Suprapubic skin (tissue), 4 donors: ENCODE data around the gene CCSER2. TPM values are rescaled to one million over a fixed set of nuclear protein-coding genes. Genes with fewer than 3 reads are reported as not detected.

Experiments used
- DNase-seq, 2 donors: peaks; one replicate each; pipeline ENCODE4 v3.0.0-alpha.2; 2019; ENCODE audit warnings: low spot score in 2 of 2
- H3K27ac ChIP-seq: fragments of 200-600 bp; sonication (generic); one replicate; pipeline ENCODE4 v1.5.1; 2019
- H3K27me3 ChIP-seq: fragments of 200-600 bp; sonication (generic); one replicate; pipeline ENCODE4 v1.5.1; 2019
- H3K36me3 ChIP-seq: fragments of 200-600 bp; sonication (generic); one replicate; pipeline ENCODE4 v1.5.1; 2019
- H3K4me1 ChIP-seq: fragments of 200-600 bp; sonication (generic); one replicate; pipeline ENCODE4 v1.5.1; 2019
- H3K4me3 ChIP-seq: fragments of 200-600 bp; sonication (generic); one replicate; pipeline ENCODE4 v1.5.1; 2019; ENCODE audit warnings: mild to moderate bottlenecking
- H3K9me3 ChIP-seq: fragments of 200-600 bp; sonication (generic); one replicate; pipeline ENCODE4 v1.5.1; 2019
- CTCF ChIP-seq, 2 donors: fragments of 200-600 bp in 1 of 2; fragments of 450-650 bp in 1 of 2; sonication (generic) in 1 of 2; IDR thresholded peaks; one replicate each; pipeline ENCODE4 v1.5.1; 2016 to 2019; ENCODE audit warnings: antibody characterized with exemption in 2 of 2, mild to moderate bottlenecking in 1 of 2, moderate library complexity in 1 of 2
- EP300 ChIP-seq: sonication (generic); formaldehyde crosslinking; IDR thresholded peaks from one replicate; pipeline ENCODE4 v1.6.1; 2017; ENCODE audit warnings: antibody characterized with exemption
- POLR2A ChIP-seq, 2 donors: fragments of 450-650 bp; IDR thresholded peaks; one replicate each; pipeline ENCODE4 v1.6.1; 2017; ENCODE audit warnings: antibody characterized with exemption in 2 of 2, mild to moderate bottlenecking in 2 of 2, moderate library complexity in 2 of 2
- POLR2AphosphoS5 ChIP-seq, 3 donors: sonication (generic); formaldehyde crosslinking; IDR thresholded peaks; one replicate each; pipeline ENCODE4 v1.6.1; 2017; ENCODE audit warnings: antibody characterized with exemption in 3 of 3
- WGBS: methylation state at CpG from one replicate; pipeline ENCODE4 v1.1.5; 2018; 5-methylcytosine and 5-hydroxymethylcytosine counted together
- total RNA-seq, 4 donors: library from RNA; depleted of rRNA; stranded (reverse); fragments of >200 nt; gene quantifications; one replicate each; pipeline ENCODE4 v1.1.0, GENCODE V29; 2016

CCSER2 gene
- total RNA-seq, 4 donors from 2014 or later: 39.8 to 52.7 (median 47.9) TPM

GRCh38 chr10:84499846-84500245 is 171.5 kb downstream of the CCSER2 start:
- Histone ChIP-seq H3K4me3 (no peak overlapping the region), H3K27me3 (no peaks in the 10 kb centered on the region), H3K27ac (no peak overlapping the region), H3K9me3 (no peaks in the 10 kb centered on the region), H3K36me3 (no peaks in the 10 kb centered on the region), H3K4me1 (no peaks in the 10 kb centered on the region)
- WGBS: 77% methylated on average over 3 of the region's 3 CpGs
- TF ChIP-seq EP300 (no peak), POLR2AphosphoS5 (IDR thresholded peaks at IDR 0.05) (no peak), POLR2A (IDR thresholded peaks at IDR 0.05) (no peak), CTCF (IDR thresholded peaks at IDR 0.05) (no peak)
- DNase-seq: no peak

GRCh38 chr10:84510121-84510520 is 181.7 kb downstream of the CCSER2 start:
- Histone ChIP-seq H3K27ac (no peak overlapping the region), H3K4me1 (no peaks in the 10 kb centered on the region), H3K9me3 (no peaks in the 10 kb centered on the region), H3K36me3 (peaks cover 20% of the 10 kb centered on the region), H3K4me3 (no peak overlapping the region), H3K27me3 (no peaks in the 10 kb centered on the region)
- DNase-seq: no peak
- 91% methylated on average over 3 of the region's 3 CpGs for WGBS
- TF ChIP-seq CTCF (IDR thresholded peaks at IDR 0.05): no peak
- TF ChIP-seq POLR2A (IDR thresholded peaks at IDR 0.05): no peak
- no peak for TF ChIP-seq POLR2AphosphoS5 (IDR thresholded peaks at IDR 0.05)
- no peak for TF ChIP-seq EP300

- Histone ChIP-seq H3K4me3 (no peak overlapping the region), H3K36me3 (peaks cover 24% of the 10 kb centered on the region), H3K4me1 (no peaks in the 10 kb centered on the region), H3K27me3 (no peaks in the 10 kb centered on the region), H3K9me3 (no peaks in the 10 kb centered on the region), H3K27ac (no peak overlapping the region)
- WGBS: 96% methylated on average over 2 of the region's 2 CpGs
- DNase-seq: no peak
- TF ChIP-seq POLR2AphosphoS5 (IDR thresholded peaks at IDR 0.05): no peak
- TF ChIP-seq CTCF (IDR thresholded peaks at IDR 0.05): no peak
- no peak for TF ChIP-seq POLR2A (IDR thresholded peaks at IDR 0.05)
- TF ChIP-seq EP300: no peak
These were observed 182.7 kb downstream of the CCSER2 start for GRCh38 chr10:84511106-84511505.

- Histone ChIP-seq H3K27ac (no peak overlapping the region), H3K9me3 (no peaks in the 10 kb centered on the region), H3K27me3 (no peaks in the 10 kb centered on the region), H3K4me3 (no peak overlapping the region), H3K4me1 (no peaks in the 10 kb centered on the region), H3K36me3 (peaks cover 24% of the 10 kb centered on the region)
- no peak for DNase-seq
- WGBS: 78% methylated on average over 5 of the region's 5 CpGs
- TF ChIP-seq CTCF (IDR thresholded peaks at IDR 0.05): no peak
- TF ChIP-seq POLR2A (IDR thresholded peaks at IDR 0.05): no peak
- TF ChIP-seq EP300: no peak
- no peak for TF ChIP-seq POLR2AphosphoS5 (IDR thresholded peaks at IDR 0.05)
These were observed 183.4 kb downstream of the CCSER2 start for GRCh38 chr10:84511709-84512285.

- H3K9me3 ChIP-seq: no peaks in the 10 kb centered on the region
- DNase-seq: no peak
- WGBS: 79% methylated on average over 4 of the region's 4 CpGs
- TF ChIP-seq EP300 (no peak), POLR2A (IDR thresholded peaks at IDR 0.05) (no peak), CTCF (IDR thresholded peaks at IDR 0.05) (no peak)
- H3K4me3 ChIP-seq: no peak overlapping the region
- peaks cover 4% of the 10 kb centered on the region for H3K4me1 ChIP-seq
- H3K27me3 ChIP-seq: no peaks in the 10 kb centered on the region
- H3K36me3 ChIP-seq: peaks cover 24% of the 10 kb centered on the region
- no peak overlapping the region for H3K27ac ChIP-seq
These were observed 189.2 kb downstream of the CCSER2 start for GRCh38 chr10:84517554-84517953.
